ENCODE results near the gene SHB.

Gene SHB

DNA sequence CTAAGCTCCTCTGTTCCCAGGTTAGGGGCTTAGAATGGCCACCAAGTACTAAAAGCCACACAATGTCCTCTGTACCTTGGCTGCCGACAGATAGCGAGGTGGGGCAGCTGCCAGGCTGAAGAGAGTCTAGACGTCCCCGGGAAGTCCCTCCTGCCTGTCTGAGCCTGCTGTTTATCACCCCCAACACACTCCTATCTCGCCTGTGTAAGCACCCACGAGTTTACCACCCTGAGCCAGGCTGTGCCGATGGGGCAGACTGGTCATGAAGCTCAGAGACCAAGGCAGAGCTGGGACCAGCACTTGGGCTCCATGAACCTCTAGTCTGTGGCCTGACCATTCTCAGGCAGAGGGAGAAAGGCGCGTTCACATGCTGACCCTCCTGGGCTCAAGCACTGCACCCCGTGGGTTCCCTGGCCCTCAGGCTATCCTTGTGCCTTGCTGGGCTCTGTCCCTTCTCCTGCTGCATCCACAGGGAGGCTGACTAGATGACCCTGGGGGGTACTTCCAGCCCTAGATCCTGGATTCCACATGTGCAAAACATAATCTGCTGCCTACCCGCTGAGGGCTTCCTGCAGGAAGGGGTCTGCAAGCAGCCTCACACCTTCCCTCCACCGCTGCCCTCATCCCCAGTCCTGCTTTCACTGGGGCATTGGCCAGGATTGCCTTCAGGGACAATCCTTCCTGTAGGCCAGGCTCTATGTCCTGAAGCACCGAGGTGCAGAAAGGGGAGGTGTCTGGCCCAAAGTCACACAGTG, 146.5 kb downstream of the SHB start:
- in situ Hi-C loops (cut with MboI; ENCODE audit: low sequenced_read_pairs): loop anchor here (25.0 kb wide), 2 partner anchors 435 to 440 kb away; partner anchors contain the start of gene POLR1E

DNA sequence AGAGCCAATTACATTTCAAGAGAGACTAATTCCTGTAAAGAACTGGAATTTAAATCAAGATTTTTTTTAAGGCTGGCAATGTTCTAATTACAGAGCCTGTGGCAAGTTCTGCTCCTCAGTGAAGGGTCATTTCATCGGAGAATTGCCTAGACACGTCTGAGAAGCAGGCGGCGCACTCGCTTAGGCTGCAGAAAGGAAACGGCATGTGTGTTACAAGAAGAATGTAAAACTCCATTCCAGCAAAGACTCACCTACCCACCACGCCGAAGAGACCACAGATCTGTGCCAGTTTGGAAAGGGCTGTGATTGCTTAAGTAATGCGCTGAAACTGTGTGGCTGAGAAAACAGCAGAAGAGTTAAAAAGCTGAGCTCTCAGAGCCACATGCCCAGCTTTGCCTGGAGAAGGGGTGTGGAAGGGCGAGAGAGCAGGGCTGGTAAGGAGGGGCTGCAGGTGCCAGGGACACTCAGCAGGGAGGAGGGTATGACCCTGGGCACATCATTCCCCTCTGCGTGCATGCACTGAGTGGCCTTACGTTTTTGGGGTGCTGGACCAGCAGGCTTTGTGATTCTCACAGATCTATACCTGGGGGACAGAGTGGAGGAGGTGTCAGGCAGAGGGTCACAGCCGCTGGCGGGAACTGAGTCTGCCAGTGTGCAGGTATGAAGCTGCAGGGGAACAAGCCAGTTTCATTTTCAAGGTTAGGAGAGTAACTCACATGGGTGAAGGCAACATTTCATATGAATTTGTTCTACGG, 147.3 kb downstream of the SHB start:
- in situ Hi-C loops (cut with MboI; ENCODE audit: low sequenced_read_pairs): loop anchor here (25.0 kb wide), 2 partner anchors 434 to 441 kb away; partner anchors contain the start of gene POLR1E

DNA sequence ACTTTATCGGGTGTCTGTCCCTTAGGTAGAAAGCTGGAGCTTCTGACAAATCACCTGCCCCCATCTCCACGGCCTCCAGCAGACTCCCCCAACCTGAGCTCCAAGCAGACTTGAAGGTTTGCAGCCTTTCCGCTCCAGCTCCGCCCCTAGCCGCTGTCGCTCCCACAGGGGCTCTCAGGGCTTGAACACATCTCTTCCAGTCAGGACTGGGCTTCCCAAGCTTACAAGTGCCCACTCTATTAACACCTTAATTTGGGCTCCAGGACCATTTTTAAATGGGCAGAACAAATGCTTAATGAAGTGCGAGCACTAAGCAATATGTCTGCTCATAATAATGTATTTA, 147.9 kb downstream of the SHB start:
- in situ Hi-C loops (cut with MboI; ENCODE audit: low sequenced_read_pairs): loop anchor here (25.0 kb wide), 2 partner anchors 434 to 441 kb away; partner anchors contain the start of gene POLR1E

DNA sequence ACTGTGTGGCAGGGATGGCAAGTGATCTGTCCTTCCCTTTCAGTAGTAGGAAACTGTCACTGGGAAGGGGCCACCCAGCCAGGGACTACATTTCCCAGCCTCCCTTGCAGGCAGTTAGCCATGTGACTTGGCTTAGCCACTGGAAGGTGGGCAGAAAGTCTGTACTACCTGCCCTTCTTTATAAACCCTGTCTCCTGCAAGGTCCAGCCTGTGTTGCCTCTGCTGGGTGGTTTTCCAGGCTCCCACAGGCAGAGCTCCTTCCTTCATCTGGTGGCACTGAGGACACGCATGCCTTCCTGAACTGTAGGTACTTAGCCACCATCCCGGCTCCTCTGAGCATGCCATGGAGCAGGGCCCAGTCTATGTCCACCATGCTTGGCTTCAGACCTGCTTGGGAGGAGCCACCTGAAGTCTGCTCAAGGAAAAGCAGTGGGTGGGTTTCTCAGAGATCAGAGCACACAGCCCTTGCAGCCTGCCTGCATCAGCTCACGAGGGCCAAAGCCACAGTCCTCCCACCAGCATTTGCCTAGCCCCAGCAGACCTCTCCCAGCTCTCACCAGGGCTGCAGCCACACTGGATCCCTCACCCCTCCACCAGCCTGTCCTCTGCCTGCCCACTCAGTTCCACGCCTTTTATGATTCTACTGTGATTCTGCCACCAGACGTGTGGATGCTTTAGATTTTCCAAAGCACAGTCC, 148.4 kb downstream of the SHB start:
- in situ Hi-C loops (cut with MboI; ENCODE audit: low sequenced_read_pairs): loop anchor here (25.0 kb wide), 2 partner anchors 433 to 442 kb away; partner anchors contain the start of gene POLR1E

DNA sequence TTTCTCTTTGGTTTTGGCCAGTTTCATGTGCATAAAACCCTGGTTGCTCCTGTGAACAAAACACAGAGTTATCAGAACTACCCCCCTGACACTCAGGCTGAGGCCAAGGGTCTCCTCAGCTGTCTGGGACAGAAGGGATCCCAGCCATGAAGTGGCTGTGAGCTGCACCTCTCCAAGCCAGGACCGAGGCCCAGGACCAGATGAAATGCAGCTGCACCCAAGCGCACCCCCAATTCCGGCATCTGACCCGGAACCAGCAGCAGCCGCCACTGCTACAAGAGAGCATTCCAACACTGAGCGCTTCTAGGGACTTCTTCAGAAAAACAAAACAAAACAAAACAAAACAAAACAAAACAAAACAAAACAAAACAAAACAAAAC, 149.1 kb downstream of the SHB start:
- in situ Hi-C loops (cut with MboI; ENCODE audit: low sequenced_read_pairs): loop anchor here (25.0 kb wide), 2 partner anchors 433 to 442 kb away; partner anchors contain the start of gene POLR1E

DNA sequence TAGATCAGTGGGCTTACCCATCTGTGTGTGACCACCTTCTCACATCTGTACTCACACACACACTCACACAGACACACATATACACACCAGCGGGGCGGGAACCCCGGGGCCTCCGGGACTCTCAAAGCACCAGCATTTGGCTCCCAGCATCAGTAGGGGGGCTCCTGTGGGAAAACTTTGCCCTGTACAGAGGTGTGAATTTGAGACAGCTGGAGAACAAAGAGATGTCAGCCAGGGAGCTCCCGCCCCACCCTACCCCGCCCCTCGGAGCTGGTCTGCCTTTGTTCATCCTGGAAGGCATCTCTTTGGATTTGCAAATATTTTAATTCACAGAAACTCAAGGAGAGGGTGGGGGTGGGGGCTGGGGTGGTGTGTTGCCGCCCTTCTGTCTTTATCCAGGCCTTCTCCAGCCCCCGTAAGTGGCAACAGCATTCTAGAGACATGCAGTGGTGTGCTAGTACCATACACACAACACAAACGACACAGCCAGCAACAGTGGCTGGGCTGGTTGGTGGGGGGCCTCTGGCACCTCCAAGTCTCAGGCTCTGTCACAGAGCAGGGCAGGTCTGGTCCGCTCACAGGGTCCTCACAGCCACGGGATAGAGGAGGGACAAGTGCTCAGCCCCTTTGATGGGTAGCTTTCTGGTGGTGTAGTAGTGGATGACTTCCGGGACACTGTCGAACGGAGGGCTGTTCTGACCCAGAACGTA, 149.6 kb downstream of the SHB start:
- in situ Hi-C loops (cut with MboI; ENCODE audit: low sequenced_read_pairs): loop anchor here (25.0 kb wide), 2 partner anchors 432 to 443 kb away; partner anchors contain the start of gene POLR1E

DNA sequence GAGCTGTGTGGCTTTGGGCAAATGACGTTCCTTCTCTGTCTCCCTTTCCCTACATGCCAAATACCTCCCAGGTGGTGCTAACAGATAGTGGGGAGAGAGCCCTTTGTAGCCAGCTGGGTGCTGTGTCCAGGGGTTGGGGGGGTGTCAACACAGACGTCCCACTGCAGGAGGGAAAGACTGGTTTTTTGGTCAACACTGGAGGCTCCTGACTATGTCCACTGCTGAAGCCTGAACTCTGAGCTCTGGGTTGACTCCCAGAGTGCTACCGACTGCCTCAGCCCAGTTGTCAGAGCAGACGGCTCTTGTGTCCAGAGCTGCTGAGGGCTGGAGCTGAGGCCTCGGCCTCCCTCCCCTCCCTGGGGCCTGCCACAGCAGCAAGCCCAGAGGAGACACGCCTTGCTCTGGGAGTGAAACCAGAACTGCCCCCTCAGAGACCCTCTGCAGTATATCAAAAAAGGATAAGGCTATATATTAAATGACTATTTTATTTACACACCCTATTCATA, 150.3 kb downstream of the SHB start:
- in situ Hi-C loops (cut with MboI; ENCODE audit: low sequenced_read_pairs): loop anchor here (25.0 kb wide), 2 partner anchors 431 to 444 kb away; partner anchors contain the start of gene POLR1E

DNA sequence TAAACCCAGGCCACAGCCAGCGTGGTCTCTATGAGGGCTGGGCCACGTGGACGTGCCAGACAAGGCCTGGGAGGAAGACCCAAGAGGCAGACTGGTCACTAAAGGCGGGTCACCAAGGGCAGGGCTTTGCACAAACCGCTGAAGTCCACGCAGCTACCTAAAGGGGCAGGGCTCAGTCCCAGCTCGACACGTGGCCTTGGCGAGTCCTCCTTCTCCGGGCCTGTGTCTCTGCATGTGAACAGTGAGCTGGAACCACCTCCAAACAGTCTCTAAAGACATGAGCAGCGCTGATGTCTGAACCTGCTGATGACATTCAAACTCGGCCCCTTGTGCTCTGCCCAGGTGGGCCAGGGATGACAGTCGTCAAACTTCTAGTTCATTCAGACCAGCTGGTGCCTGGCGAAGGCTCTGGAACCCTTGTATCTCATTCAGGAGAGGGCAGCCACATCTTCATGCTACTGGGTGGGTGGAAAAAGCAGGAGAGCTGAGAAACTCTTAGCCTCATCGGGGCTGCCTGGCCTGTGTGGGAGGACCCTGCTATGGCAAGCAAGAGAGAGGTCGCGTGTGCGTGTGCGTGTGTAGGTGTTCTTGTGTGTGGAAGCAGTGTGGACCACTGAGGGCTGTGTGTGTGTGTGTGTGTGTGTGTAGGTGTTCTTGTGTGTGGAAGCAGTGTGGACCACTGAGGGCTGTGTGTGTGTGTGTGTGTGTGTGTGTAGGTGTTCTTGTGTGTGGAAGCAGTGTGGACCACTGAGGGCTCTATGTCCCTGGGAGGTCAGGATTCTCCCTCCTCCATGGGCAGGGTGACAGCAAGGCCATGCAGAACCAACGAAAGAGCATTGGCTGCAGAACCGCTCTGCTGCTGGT, 151.0 kb downstream of the SHB start:
- in situ Hi-C loops (cut with MboI; ENCODE audit: low sequenced_read_pairs): loop anchor here (25.0 kb wide), 2 partner anchors 431 to 444 kb away; partner anchors contain the start of gene POLR1E

DNA sequence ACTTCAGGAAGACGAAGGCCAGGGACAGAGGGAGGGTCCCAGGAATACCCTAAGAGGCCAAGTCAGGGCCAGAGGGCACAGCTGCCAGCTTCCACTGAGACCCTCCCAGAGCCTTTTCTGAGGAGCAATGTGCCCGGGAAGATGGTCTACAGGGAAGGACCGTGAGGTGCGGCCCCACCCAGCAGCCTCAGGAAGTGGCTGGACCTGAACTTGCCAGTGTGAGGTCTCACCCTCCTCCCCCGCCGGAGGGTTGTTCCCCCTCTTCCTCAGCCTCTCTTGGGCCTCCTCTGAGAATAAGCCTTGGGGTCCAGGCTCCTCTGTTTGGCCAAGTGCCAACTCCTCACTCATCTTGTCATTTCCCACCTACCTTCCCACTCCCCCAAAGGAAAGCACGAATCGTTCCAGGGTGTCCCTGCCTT, 151.7 kb downstream of the SHB start:
- in situ Hi-C loops (cut with MboI; ENCODE audit: low sequenced_read_pairs): loop anchor here (25.0 kb wide), 2 partner anchors 430 to 445 kb away; partner anchors contain the start of gene POLR1E

DNA sequence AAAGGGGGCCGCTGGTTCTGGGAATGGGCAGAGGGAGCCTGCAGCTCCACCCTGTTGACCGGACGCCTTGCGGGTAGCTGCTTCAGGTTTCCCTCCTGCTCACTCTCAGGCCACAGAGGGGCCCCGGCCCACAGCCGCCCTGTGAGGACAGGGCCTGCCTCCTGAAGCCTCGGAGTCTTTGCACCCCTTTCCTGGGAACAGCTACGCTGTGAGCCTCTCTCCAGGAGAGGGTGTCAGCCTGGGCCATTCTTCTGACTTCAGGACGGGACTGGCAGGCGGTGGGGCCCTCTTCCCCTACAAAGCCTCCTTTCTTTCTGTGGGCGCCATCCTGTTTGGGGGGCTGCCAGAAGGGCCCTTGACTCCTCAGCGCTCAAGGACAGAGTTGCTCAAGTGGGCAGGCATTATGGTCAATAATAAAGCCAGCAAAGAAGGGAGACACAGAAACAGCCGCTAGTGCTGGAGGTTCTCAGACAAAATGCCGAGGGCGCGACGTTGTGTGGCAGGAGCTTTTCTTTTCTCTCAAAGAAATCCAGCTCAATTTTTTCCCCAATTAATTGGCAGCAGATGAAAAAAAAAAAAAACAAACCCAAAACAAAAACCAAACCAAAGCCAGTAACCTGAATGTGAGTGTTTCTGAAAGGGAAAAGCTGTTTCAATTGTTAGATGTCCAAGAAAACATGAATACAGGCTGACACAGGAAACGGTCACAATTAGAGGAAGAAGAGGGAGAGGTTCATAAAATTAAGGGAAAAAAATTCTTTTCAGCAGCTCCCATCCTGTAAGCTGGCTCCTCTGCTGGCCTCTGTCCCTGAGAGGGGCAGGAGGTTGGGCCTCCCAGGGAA, 152.3 kb downstream of the SHB start:
- in situ Hi-C loops (cut with MboI; ENCODE audit: low sequenced_read_pairs): loop anchor here (25.0 kb wide), 2 partner anchors 429 to 446 kb away; partner anchors contain the start of gene POLR1E

DNA sequence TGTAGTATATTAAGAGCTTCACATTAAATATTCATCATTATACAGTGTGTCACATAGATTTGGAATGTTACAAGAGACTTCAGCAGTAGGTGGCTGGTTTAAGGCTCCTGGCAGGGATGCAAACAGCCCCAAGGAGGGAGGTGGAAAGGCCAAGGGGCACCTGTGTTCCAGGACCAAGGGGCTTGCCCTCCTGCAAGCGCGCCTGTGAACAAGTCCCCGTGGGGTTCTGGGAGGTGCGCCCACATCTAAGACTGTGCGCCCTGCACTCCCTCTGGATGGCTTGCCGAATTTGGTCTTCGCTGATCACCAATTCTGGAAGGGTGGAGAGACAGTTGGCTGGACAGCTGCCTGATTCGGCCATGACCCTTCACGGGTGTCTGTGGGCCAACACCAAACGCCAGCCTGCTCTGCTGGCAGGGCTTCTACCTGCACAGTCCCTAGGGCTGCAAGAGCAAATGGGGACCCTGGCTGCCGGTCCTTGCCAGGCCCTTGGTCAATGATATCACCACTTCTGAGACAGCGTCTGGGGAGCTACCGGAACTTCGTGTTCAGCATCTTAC, 153.0 kb downstream of the SHB start:
- in situ Hi-C loops (cut with MboI; ENCODE audit: low sequenced_read_pairs): loop anchor here (25.0 kb wide), 2 partner anchors 429 to 446 kb away; partner anchors contain the start of gene POLR1E

DNA sequence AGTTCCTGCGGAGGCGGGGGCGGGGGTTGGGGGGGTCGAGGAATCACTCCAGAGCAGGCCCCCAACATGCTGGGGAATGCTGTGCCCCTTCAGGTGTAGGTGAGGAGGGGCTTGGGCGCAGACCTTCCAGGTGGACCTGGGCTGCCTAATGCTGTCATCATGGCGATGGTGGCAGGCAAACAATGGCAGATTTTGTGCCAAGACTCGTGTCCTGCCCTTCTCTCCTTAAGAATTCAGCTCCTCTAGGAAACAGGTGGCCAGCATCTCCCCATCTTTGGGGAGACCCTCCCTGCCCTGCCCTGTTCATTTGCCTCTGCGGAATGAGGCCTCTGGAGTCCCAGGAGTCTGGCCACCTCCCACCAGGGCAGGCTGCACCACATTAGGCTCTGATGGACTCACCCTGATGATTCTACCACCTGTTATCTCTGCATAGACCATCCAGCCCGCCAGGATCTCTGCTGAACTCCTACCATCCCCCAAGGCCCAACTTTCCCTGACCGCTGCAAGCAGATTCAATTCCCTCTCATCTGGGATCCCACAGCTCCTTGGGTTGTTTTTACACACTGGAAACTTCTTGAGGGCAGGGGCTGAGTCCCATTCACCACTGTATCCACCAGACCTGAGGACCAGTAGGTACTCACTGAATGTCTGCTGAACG, 154.2 kb downstream of the SHB start:
- in situ Hi-C loops (cut with MboI; ENCODE audit: low sequenced_read_pairs): loop anchor here (25.0 kb wide), 2 partner anchors 428 to 447 kb away; partner anchors contain the start of gene POLR1E

DNA sequence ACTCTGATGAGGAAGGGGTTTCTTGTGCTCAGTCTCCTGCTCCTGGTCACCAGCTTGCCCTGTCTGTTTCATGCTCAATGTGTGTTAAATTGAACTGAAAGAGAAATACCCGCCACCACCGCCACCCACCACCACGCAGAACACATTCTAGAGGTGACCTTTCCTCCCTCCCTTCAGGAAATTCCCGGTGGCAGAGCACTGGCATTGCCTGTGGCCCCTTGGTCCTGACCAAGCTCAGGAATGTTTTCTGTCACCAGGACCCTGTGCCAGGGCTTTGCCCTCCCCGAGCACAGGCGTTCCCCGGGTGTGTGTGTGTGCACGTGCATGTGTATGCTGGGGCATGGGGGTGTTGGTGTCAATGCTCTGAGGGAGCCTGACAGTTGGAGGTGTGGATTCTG, 154.9 kb downstream of the SHB start:
- in situ Hi-C loops (cut with MboI; ENCODE audit: low sequenced_read_pairs): loop anchor here (25.0 kb wide), 2 partner anchors 427 to 448 kb away; partner anchors contain the start of gene POLR1E

DNA sequence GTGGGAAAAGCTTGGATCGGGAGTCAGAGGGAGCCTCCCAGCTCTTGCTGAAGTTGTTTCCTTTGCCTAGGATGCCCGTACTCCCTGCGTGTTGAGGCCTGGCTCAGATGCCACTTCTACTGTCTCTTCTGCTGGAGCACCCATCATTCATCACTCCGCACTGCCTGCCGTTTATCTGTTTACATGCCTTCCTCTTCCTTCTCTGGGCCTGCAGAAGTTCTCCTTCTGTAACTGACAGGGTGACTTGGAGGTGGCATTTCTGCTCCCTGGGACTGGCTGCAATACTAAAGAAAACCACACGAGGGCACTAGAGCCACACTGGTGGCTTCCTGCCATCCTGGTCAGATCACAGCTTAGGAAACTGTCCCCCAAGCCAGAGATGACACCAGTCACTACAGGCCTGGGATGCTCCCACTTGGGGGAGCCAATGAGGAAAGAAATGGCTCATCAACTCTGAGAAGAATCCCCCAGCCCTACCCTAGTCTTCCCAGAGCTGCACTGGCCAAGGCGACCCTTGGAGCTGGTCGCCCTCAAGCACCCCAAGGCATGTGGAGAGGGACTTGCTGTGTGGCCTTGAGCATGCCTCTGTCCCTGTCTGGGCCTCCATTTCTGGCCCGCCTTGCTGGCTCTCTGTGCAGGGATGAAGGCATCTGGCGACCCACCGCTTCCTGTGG, 155.4 kb downstream of the SHB start:
- in situ Hi-C loops (cut with MboI; ENCODE audit: low sequenced_read_pairs): loop anchor here (25.0 kb wide), 2 partner anchors 426 to 449 kb away; partner anchors contain the start of gene POLR1E

DNA sequence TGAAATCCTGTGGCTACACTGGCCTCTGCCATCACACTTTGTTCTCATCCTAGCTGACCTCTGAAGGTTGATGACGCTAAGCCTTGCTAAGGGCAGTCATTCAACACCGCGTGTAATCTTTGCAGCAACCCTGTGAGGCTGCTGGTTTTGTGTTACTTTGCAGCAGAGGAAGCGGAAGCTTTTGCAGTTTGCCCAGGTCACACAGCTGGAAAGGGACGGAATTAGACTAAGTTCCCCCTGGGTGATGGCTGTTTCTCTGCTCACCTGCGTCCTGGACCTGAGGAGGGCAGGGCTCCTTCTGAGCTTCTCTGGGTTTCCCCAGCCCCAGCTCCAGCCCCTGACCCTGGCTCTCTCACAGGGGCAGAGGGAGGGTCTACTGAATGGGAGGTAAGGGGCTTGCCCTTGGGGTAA, 157.8 kb downstream of the SHB start:
- in situ Hi-C loops (cut with MboI; ENCODE audit: low sequenced_read_pairs): loop anchor here (25.0 kb wide), 2 partner anchors 424 to 451 kb away; partner anchors contain the start of gene POLR1E

DNA sequence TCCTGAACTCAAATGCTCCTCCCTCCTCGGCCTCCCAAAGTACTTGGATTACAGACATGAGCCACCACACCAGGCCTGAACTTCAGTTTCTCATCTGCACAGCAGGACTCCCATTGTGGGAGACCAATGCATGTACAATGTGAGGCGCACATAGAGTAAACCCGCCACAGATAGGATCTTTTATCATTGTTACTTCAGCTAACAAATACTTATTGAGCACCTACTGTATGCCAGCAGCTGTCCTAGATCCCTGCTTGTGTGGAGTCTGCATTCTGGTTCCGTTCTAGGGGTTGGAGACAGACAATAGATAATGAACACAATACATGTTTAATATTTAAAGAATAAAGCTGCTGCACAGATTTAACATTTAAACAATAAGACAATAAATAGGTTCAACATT, 158.8 kb downstream of the SHB start:
- in situ Hi-C loops (cut with MboI; ENCODE audit: low sequenced_read_pairs): loop anchor here (25.0 kb wide), 2 partner anchors 423 to 452 kb away; partner anchors contain the start of gene POLR1E
